Ishikawa (cell line): ENCODE results near the gene CD86.

Source experiments
- CEBPB ChIP-seq: IDR thresholded peaks from 2 replicates; pipeline ENCODE4 v1.6.1; 2012
- CREB1 ChIP-seq: IDR thresholded peaks from 2 replicates; pipeline ENCODE4 v1.6.1; 2012; ENCODE audit warnings: low read depth
- EGR1 ChIP-seq: IDR thresholded peaks from 2 replicates; pipeline ENCODE4 v1.6.1; 2012
- EP300 ChIP-seq: IDR thresholded peaks from 2 replicates; pipeline ENCODE4 v1.6.1; 2012; ENCODE audit warnings: borderline replicate concordance
- FOXM1 ChIP-seq: IDR thresholded peaks from 2 replicates; pipeline ENCODE4 v1.6.1; 2012; ENCODE audit warnings: low read depth, borderline replicate concordance
- MAX ChIP-seq: IDR thresholded peaks from 2 replicates; pipeline ENCODE4 v1.6.1; 2012
- NFIC ChIP-seq: IDR thresholded peaks from 2 replicates; pipeline ENCODE4 v1.6.1; 2012
- RAD21 ChIP-seq: IDR thresholded peaks from 2 replicates; pipeline ENCODE4 v1.6.1; 2012; ENCODE audit warnings: low read depth
- REST ChIP-seq: IDR thresholded peaks from 2 replicates; pipeline ENCODE4 v1.6.1; 2012; ENCODE audit warnings: low read depth, mild to moderate bottlenecking
- TAF1 ChIP-seq: IDR thresholded peaks from 2 replicates; pipeline ENCODE4 v1.6.1; 2012; ENCODE audit warnings: low read depth, mild to moderate bottlenecking
- TCF12 ChIP-seq: IDR thresholded peaks from 2 replicates; pipeline ENCODE4 v1.6.1; 2012; ENCODE audit warnings: low read depth
- TEAD4 ChIP-seq: IDR thresholded peaks from 2 replicates; pipeline ENCODE4 v1.6.1; 2012
- YY1 ChIP-seq: IDR thresholded peaks from 2 replicates; pipeline ENCODE4 v1.6.1; 2012; ENCODE audit warnings: low read depth
- ZBTB7A ChIP-seq: IDR thresholded peaks from 2 replicates; pipeline ENCODE4 v1.6.1; 2012; ENCODE audit warnings: low read depth
- TF ChIP-seq, protein P1 (sequence below): IDR thresholded peaks from 2 replicates; pipeline ENCODE4 v1.6.1; 2012

Gene CD86

GRCh38 chr3:122103821-122104514, 48.8 kb downstream of the CD86 start:
- TF ChIP-seq, protein P1, sequence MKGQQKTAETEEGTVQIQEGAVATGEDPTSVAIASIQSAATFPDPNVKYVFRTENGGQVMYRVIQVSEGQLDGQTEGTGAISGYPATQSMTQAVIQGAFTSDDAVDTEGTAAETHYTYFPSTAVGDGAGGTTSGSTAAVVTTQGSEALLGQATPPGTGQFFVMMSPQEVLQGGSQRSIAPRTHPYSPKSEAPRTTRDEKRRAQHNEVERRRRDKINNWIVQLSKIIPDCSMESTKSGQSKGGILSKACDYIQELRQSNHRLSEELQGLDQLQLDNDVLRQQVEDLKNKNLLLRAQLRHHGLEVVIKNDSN = no peak
- TF ChIP-seq CEBPB (no peak), FOXM1 (no peak), TCF12 (no peak), ZBTB7A (no peak), NFIC (no peak), RAD21 (no peak), EGR1 (no peak), MAX (no peak), CREB1 (no peak)

- TF ChIP-seq CEBPB = no peak
- TF ChIP-seq FOXM1 = no peak
- TF ChIP-seq REST = no peak
- TF ChIP-seq MAX = no peak
- no peak for TF ChIP-seq RAD21
- no peak for TF ChIP-seq NFIC
- TF ChIP-seq EP300 = no peak
- TF ChIP-seq ZBTB7A = no peak
- TF ChIP-seq CREB1 = no peak
- TF ChIP-seq TEAD4 = no peak
- TF ChIP-seq TCF12 = no peak
- no peak for TF ChIP-seq TAF1
- no peak for TF ChIP-seq EGR1
- TF ChIP-seq, protein P1 = no peak
- no peak for TF ChIP-seq YY1
Measured at GRCh38 chr3:122104515-122105194, 49.5 kb downstream of the CD86 start.

DNA sequence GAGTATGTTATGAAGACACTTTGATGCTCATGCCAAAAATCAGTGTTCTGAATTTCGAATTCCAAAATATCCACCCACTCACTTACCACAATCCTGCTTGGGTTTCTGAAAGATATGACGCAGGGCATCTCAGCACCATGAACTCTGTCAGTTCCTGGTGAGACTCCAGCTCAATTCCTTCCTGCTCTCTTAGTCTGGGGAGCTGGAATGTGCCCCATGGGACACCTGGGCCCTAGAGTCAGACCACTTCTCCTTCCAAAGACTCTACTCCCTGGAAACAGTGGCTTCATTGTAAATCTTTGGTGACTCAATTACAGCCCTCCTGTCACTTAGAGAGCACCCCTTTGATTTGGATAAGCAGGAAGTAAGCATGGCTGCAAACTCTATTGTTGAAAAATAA, 50.5 kb downstream of the CD86 start:
- no peak for TF ChIP-seq EGR1
- TF ChIP-seq CEBPB = no peak
- no peak for TF ChIP-seq EP300
- no peak for TF ChIP-seq YY1
- no peak for TF ChIP-seq ZBTB7A
- TF ChIP-seq, protein P1 = no peak
- TF ChIP-seq NFIC = no peak
- TF ChIP-seq TCF12 = no peak
- TF ChIP-seq FOXM1 = no peak
- TF ChIP-seq TEAD4 = no peak
- no peak for TF ChIP-seq CREB1
- no peak for TF ChIP-seq REST
- no peak for TF ChIP-seq MAX
- TF ChIP-seq RAD21 = no peak
- no peak for TF ChIP-seq TAF1

DNA sequence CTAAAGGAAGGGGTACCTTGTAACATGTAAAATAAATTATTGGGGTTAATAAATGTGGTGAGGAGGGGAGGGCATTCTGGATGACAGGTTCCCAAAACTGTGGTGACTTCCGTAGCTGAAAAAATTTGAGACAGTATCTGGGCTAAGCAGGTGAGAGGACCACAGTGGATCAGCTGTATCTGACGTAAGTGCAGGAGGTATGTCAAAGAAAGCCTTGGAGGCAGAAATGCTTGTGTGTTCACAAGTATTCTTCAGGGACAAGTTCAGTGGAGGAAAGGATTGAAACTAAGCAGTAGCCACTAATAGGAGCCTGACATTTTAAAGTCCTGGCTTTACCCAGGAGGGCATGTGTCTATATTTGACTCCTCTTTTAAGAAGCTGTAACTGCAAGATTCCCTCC, 52.0 kb downstream of the CD86 start:
- TF ChIP-seq YY1 = no peak
- TF ChIP-seq MAX = no peak
- TF ChIP-seq FOXM1 = no peak
- no peak for TF ChIP-seq TEAD4
- no peak for TF ChIP-seq TAF1
- no peak for TF ChIP-seq EP300
- TF ChIP-seq ZBTB7A = no peak
- TF ChIP-seq TCF12 = no peak
- TF ChIP-seq CREB1 = no peak

DNA sequence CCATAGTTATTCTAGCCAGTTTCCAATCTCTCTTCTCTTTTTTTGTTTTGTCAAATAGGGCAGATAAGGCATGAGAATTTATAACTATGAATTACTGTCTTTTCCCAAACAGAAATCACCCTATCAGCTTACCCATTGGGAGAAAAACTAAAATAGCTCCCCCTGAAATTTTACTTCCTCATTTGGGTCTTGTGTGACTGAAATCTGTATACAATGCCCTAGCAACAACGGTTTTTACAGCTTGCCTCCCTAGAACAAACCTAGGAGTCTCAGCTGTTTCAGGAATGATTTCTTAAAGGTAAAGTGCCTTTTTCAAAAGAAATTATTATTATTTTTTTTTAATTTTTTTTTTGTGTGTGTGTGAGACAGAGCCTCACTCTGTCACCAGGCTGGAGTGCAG, 56.8 kb downstream of the CD86 start:
- TF ChIP-seq TEAD4 = no peak
- no peak for TF ChIP-seq EP300
- TF ChIP-seq RAD21 = no peak
- no peak for TF ChIP-seq CEBPB
- TF ChIP-seq TAF1 = no peak
- no peak for TF ChIP-seq CREB1
- no peak for TF ChIP-seq TCF12
- no peak for TF ChIP-seq EGR1
- no peak for TF ChIP-seq NFIC
